ENCODE data around the gene NACC2.

Gene NACC2

DNA sequence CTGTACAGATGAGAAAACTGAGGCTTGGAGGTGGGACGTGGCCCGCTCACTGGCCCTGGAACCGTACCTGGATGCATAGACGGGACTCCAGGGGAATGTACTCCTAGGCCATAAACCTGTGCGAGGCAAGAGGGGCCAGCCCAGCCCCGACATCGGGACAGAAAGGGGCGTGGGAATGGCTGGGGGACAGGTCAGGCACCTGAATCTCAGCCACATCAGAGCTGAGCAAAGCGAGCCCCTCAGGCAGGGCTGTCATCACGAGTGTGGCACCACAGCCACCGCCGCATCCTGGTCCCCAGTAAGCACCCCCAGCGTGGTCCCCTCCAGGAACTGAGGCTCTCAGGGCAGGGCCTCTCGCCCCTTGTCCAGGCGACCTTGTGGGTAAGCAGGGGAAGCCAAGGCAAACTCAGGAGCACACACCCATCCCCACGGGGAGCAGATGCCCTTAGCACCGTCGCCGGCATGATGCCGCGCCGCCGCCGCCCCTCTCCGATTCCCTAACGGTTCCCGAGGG is 16.5 kb downstream of the NACC2 start:
- ATAC-seq: no peak
- TF ChIP-seq ZC3H10 (CRISPR knock-in tag; IDR thresholded peaks at IDR 0.05) (no peak), TOX (CRISPR knock-in tag; IDR thresholded peaks at IDR 0.05; ENCODE audit: borderline replicate concordance) (no peak), ZFP30 (CRISPR knock-in tag; IDR thresholded peaks at IDR 0.05) (no peak), ZFP3 (CRISPR knock-in tag; IDR thresholded peaks at IDR 0.05) (no peak), CSDC2 (CRISPR knock-in tag; IDR thresholded peaks at IDR 0.05) (no peak), BACH2 (CRISPR knock-in tag; IDR thresholded peaks at IDR 0.05; ENCODE audit: borderline replicate concordance) (no peak)
- TF ChIP-seq, protein P1, sequence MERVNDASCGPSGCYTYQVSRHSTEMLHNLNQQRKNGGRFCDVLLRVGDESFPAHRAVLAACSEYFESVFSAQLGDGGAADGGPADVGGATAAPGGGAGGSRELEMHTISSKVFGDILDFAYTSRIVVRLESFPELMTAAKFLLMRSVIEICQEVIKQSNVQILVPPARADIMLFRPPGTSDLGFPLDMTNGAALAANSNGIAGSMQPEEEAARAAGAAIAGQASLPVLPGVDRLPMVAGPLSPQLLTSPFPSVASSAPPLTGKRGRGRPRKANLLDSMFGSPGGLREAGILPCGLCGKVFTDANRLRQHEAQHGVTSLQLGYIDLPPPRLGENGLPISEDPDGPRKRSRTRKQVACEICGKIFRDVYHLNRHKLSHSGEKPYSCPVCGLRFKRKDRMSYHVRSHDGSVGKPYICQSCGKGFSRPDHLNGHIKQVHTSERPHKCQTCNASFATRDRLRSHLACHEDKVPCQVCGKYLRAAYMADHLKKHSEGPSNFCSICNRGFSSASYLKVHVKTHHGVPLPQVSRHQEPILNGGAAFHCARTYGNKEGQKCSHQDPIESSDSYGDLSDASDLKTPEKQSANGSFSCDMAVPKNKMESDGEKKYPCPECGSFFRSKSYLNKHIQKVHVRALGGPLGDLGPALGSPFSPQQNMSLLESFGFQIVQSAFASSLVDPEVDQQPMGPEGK (CRISPR knock-in tag; IDR thresholded peaks at IDR 0.05; ENCODE audit: borderline replicate concordance): no peak
- TF ChIP-seq, protein P2, sequence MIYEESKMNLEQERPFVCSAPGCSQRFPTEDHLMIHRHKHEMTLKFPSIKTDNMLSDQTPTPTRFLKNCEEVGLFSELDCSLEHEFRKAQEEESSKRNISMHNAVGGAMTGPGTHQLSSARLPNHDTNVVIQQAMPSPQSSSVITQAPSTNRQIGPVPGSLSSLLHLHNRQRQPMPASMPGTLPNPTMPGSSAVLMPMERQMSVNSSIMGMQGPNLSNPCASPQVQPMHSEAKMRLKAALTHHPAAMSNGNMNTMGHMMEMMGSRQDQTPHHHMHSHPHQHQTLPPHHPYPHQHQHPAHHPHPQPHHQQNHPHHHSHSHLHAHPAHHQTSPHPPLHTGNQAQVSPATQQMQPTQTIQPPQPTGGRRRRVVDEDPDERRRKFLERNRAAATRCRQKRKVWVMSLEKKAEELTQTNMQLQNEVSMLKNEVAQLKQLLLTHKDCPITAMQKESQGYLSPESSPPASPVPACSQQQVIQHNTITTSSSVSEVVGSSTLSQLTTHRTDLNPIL (CRISPR knock-in tag; IDR thresholded peaks at IDR 0.05; ENCODE audit: low read depth): no peak
- TF ChIP-seq, protein P3, sequence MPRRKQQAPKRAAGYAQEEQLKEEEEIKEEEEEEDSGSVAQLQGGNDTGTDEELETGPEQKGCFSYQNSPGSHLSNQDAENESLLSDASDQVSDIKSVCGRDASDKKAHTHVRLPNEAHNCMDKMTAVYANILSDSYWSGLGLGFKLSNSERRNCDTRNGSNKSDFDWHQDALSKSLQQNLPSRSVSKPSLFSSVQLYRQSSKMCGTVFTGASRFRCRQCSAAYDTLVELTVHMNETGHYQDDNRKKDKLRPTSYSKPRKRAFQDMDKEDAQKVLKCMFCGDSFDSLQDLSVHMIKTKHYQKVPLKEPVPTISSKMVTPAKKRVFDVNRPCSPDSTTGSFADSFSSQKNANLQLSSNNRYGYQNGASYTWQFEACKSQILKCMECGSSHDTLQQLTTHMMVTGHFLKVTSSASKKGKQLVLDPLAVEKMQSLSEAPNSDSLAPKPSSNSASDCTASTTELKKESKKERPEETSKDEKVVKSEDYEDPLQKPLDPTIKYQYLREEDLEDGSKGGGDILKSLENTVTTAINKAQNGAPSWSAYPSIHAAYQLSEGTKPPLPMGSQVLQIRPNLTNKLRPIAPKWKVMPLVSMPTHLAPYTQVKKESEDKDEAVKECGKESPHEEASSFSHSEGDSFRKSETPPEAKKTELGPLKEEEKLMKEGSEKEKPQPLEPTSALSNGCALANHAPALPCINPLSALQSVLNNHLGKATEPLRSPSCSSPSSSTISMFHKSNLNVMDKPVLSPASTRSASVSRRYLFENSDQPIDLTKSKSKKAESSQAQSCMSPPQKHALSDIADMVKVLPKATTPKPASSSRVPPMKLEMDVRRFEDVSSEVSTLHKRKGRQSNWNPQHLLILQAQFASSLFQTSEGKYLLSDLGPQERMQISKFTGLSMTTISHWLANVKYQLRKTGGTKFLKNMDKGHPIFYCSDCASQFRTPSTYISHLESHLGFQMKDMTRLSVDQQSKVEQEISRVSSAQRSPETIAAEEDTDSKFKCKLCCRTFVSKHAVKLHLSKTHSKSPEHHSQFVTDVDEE (CRISPR knock-in tag; IDR thresholded peaks at IDR 0.05): no peak
- TF ChIP-seq, protein P4, sequence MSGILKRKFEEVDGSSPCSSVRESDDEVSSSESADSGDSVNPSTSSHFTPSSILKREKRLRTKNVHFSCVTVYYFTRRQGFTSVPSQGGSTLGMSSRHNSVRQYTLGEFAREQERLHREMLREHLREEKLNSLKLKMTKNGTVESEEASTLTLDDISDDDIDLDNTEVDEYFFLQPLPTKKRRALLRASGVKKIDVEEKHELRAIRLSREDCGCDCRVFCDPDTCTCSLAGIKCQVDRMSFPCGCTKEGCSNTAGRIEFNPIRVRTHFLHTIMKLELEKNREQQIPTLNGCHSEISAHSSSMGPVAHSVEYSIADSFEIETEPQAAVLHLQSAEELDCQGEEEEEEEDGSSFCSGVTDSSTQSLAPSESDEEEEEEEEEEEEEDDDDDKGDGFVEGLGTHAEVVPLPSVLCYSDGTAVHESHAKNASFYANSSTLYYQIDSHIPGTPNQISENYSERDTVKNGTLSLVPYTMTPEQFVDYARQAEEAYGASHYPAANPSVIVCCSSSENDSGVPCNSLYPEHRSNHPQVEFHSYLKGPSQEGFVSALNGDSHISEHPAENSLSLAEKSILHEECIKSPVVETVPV (CRISPR knock-in tag; IDR thresholded peaks at IDR 0.05): no peak

DNA sequence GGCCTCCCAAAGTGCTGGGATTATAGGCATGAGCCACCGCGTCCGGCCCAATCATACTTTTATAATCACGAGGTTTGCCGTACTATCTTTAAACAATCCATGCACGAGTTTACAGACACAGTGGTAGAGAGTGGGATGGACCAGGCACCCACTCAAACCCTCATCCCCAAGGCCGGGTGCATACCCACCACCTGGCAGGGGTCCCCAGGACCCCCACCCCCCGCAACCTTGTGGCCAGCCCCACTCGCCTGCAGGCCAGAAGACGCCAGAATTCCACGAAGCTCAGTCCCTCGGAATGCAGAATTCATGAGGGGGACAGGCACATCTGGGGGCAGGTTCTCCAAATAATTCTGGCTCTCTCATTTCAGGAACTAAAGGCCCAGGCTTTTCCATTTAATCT is 17.1 kb downstream of the NACC2 start:
- TF ChIP-seq BACH2 (CRISPR knock-in tag; IDR thresholded peaks at IDR 0.05; ENCODE audit: borderline replicate concordance): no peak
- TF ChIP-seq GLIS3 (CRISPR knock-in tag; IDR thresholded peaks at IDR 0.05): no peak
- no peak for TF ChIP-seq TCF4 (CRISPR knock-in tag; IDR thresholded peaks at IDR 0.05; ENCODE audit: borderline replicate concordance)
- TF ChIP-seq, protein P5, sequence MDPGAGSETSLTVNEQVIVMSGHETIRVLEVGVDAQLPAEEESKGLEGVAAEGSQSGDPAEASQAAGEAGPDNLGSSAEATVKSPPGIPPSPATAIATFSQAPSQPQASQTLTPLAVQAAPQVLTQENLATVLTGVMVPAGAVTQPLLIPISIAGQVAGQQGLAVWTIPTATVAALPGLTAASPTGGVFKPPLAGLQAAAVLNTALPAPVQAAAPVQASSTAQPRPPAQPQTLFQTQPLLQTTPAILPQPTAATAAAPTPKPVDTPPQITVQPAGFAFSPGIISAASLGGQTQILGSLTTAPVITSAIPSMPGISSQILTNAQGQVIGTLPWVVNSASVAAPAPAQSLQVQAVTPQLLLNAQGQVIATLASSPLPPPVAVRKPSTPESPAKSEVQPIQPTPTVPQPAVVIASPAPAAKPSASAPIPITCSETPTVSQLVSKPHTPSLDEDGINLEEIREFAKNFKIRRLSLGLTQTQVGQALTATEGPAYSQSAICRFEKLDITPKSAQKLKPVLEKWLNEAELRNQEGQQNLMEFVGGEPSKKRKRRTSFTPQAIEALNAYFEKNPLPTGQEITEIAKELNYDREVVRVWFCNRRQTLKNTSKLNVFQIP (CRISPR knock-in tag; IDR thresholded peaks at IDR 0.05; ENCODE audit: borderline replicate concordance, low read depth): no peak
- TF ChIP-seq CSDC2 (CRISPR knock-in tag; IDR thresholded peaks at IDR 0.05): no peak
- no peak for TF ChIP-seq ZNF8 (CRISPR knock-in tag; IDR thresholded peaks at IDR 0.05)
- TF ChIP-seq ZFP3 (CRISPR knock-in tag; IDR thresholded peaks at IDR 0.05): no peak
- TF ChIP-seq RARB (CRISPR knock-in tag; IDR thresholded peaks at IDR 0.05): no peak
- TF ChIP-seq, protein P2 (CRISPR knock-in tag; IDR thresholded peaks at IDR 0.05; ENCODE audit: low read depth): no peak
- no peak for TF ChIP-seq TOX (CRISPR knock-in tag; IDR thresholded peaks at IDR 0.05; ENCODE audit: borderline replicate concordance)
- TF ChIP-seq, protein P4 (CRISPR knock-in tag; IDR thresholded peaks at IDR 0.05): no peak
- no peak for TF ChIP-seq ISL1 (CRISPR knock-in tag; IDR thresholded peaks at IDR 0.05)
- TF ChIP-seq SNAI2 (CRISPR knock-in tag; IDR thresholded peaks at IDR 0.05): no peak
- TF ChIP-seq ESRRG (CRISPR knock-in tag; IDR thresholded peaks at IDR 0.05): no peak
- TF ChIP-seq ZNF565 (CRISPR knock-in tag; conservative IDR thresholded peaks at IDR 0.05; ENCODE audit: low read depth): no peak
- no peak for TF ChIP-seq ZC3H10 (CRISPR knock-in tag; IDR thresholded peaks at IDR 0.05)
- TF ChIP-seq PPARA (CRISPR knock-in tag; IDR thresholded peaks at IDR 0.05; ENCODE audit: borderline replicate concordance): no peak
- ATAC-seq: no peak
